ENCODE data around the gene FBXO17. TPM values are rescaled to one million over a fixed set of nuclear protein-coding genes. Genes with fewer than 3 reads are reported as not detected.
A peak's percentile ranks its signal among the peaks of the same experiment; 100 is the strongest.

The FBXO17 gene
- total RNA-seq, 6 experiments from 2014 or later, result 17.5 to 21.5 (median 18.7) TPM

GRCh38 chr19:38920602-38921419 is 54.7 kb downstream of the FBXO17 start:
- Mint-ChIP-seq H3K4me1 (ENCODE audit: low read depth) (no peaks in the 10 kb centered on the region), H3K9me3 (no peaks in the 10 kb centered on the region), H3K27ac (no peak overlapping the region), H3K27me3 (ENCODE audit: insufficient read depth) (no peaks in the 10 kb centered on the region), H3K36me3 (ENCODE audit: low read depth) (peaks cover 10% of the 10 kb centered on the region), H3K4me3 (no peak overlapping the region)
- no peak for DNase-seq
- TF ChIP-seq CTCF (IDR thresholded peaks at IDR 0.05), result no peak

- H3K4me3 Mint-ChIP-seq, result no peak overlapping the region
- H3K4me1 Mint-ChIP-seq (ENCODE audit: low read depth), result no peaks in the 10 kb centered on the region
- no peaks in the 10 kb centered on the region for H3K27me3 Mint-ChIP-seq (ENCODE audit: insufficient read depth)
- TF ChIP-seq CTCF (IDR thresholded peaks at IDR 0.05), result no peak
- no peaks in the 10 kb centered on the region for H3K9me3 Mint-ChIP-seq
- H3K27ac Mint-ChIP-seq, result no peak overlapping the region
- H3K36me3 Mint-ChIP-seq (ENCODE audit: low read depth), result peaks cover 10% of the 10 kb centered on the region
- DNase-seq, result no peak
These were observed 55.5 kb downstream of the FBXO17 start for GRCh38 chr19:38919837-38920601.

GRCh38 chr19:38918526-38918925 is 57.0 kb downstream of the FBXO17 start:
- Mint-ChIP-seq H3K4me3 (no peak overlapping the region), H3K27ac (no peak overlapping the region), H3K27me3 (ENCODE audit: insufficient read depth) (no peaks in the 10 kb centered on the region), H3K9me3 (no peaks in the 10 kb centered on the region), H3K4me1 (ENCODE audit: low read depth) (no peaks in the 10 kb centered on the region), H3K36me3 (ENCODE audit: low read depth) (peaks cover 10% of the 10 kb centered on the region)
- no peak for TF ChIP-seq CTCF (IDR thresholded peaks at IDR 0.05)
- no peak for DNase-seq

GRCh38 chr19:38917921-38918491 is 57.5 kb downstream of the FBXO17 start:
- Mint-ChIP-seq H3K27me3 (ENCODE audit: insufficient read depth) (no peaks in the 10 kb centered on the region), H3K9me3 (no peaks in the 10 kb centered on the region), H3K27ac (no peak overlapping the region), H3K4me3 (no peak overlapping the region), H3K4me1 (ENCODE audit: low read depth) (no peaks in the 10 kb centered on the region), H3K36me3 (ENCODE audit: low read depth) (peaks cover 10% of the 10 kb centered on the region)
- DNase-seq, result no peak
- TF ChIP-seq CTCF (IDR thresholded peaks at IDR 0.05), result peak; percentile 49; the same call in 1 of the 2 replicates

GRCh38 chr19:38917516-38917915 is 58.0 kb downstream of the FBXO17 start:
- no peak for TF ChIP-seq CTCF (IDR thresholded peaks at IDR 0.05)
- Mint-ChIP-seq H3K4me1 (ENCODE audit: low read depth) (no peaks in the 10 kb centered on the region), H3K4me3 (no peak overlapping the region), H3K27me3 (ENCODE audit: insufficient read depth) (no peaks in the 10 kb centered on the region; the same call in 1 of the 2 replicates), H3K27ac (no peak overlapping the region), H3K9me3 (no peaks in the 10 kb centered on the region), H3K36me3 (ENCODE audit: low read depth) (peaks cover 10% of the 10 kb centered on the region)
- DNase-seq, result no peak
